GM12875 (cell line): ENCODE results near the gene MDH1B.

Experiments
- H3K4me3 ChIP-seq: one replicate; pipeline ENCODE4 v1.5.1; 2011; ENCODE audit warnings: low read depth, low read length, control low read depth
- TF ChIP-seq, protein P1 (sequence below): IDR thresholded peaks from 2 replicates; pipeline ENCODE4 v1.5.1; 2011; ENCODE audit warnings: low read depth, mild to moderate bottlenecking, control low read depth, inconsistent platforms, low read length, moderate library complexity, borderline replicate concordance; ENCODE audit not compliant: insufficient read depth

MDH1B gene

DNA sequence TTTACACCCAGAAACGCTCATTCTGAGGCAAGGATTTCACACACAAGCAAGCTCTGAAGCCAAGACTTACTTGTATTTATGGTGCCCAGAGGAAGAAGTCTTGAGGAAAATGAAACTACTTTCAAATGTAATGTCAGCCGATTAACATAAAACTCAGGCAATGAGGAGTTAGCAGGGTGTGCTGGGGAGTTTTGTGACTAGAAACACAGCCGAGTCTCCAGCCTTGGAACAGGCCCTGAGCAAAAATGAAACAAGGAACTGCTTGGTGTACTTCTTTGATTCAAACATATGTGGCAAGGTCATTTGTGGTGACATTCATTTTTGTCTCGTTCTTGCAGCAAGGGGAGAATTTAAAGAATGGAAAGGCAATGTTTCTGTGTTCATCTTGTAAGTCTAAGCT lies 51.4 kb downstream of the MDH1B start:
- TF ChIP-seq, protein P1, sequence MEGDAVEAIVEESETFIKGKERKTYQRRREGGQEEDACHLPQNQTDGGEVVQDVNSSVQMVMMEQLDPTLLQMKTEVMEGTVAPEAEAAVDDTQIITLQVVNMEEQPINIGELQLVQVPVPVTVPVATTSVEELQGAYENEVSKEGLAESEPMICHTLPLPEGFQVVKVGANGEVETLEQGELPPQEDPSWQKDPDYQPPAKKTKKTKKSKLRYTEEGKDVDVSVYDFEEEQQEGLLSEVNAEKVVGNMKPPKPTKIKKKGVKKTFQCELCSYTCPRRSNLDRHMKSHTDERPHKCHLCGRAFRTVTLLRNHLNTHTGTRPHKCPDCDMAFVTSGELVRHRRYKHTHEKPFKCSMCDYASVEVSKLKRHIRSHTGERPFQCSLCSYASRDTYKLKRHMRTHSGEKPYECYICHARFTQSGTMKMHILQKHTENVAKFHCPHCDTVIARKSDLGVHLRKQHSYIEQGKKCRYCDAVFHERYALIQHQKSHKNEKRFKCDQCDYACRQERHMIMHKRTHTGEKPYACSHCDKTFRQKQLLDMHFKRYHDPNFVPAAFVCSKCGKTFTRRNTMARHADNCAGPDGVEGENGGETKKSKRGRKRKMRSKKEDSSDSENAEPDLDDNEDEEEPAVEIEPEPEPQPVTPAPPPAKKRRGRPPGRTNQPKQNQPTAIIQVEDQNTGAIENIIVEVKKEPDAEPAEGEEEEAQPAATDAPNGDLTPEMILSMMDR, result no peak
- no peak overlapping the region for H3K4me3 ChIP-seq

DNA sequence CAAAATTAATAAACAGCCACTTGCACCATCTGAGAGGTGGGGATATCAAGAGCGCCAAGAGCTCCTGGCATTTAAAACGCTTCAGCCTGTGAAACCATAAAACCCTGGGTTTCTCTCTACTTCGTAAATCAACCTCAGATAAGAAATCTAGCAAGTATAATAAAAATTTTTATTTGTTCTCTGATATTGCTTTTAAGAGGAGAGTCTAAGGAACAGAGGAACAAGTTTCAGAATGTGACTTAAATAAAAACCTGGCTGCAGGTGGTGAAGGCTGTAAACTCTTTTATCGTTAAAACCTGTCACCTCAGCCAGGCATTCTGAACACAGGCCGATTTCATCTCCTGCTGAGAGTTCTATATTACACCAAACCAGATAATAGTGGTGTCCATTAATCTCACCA lies 56.8 kb downstream of the MDH1B start:
- TF ChIP-seq, protein P1, result no peak
- no peak overlapping the region for H3K4me3 ChIP-seq

DNA sequence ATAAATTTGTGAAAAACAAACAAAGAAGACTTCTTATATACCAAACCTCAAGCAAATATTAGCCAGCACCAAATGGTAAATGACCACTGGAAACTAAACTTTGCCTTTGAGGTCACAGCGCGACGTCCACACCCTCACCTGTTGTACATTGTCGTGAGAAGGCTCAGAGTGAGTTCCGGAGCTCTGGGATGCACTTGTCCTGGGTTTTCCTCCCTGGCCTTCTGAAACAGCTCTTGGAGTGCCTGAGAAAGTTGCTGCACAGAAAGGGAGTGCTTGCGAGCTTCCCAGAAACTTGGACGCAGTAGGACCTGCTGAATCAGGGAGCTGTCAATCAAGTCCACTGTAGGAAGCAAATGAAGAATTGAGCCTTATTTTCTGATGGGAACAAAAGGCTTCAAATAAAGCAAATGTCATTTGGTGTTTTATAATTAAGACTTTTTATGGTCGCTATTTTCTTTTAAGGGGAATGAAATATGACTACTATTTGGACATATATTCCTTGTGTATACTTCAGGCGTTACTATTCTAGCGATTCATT lies 57.9 kb downstream of the MDH1B start:
- no peak overlapping the region for H3K4me3 ChIP-seq

DNA sequence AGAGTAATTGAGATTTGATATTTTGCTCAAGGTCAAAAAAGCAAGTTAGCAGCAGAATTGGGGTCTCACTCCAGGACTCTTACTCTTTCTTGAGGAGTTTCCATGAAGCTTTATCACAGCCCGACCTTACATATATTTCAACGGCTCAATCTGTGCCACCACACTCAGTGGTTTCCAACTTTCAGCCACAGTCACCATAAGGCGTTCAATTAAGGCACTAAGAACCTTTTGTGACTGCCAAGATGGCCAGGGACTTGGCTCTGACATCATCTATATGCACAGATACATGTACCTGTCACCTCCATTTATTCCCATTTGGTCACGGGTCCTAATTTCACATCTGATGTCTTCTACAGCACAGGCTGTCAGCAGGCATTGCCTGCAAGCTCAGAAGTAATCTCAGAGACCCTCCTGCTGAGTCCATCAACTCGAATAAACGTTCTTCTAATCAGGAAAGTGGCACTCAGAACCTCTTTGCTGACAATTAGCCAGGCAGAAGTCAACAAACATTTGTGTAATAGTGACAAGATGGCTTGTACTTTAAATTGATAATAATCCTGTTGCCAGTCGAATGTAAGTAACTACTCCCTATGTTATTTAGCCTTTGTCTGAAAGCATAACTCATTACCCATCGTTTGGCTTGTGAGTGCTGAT lies 63.0 kb downstream of the MDH1B start:
- H3K4me3 ChIP-seq, result no peak overlapping the region
- TF ChIP-seq, protein P1, result no peak

More for the DNA sequence above, 57.9 kb downstream of the MDH1B start:
- TF ChIP-seq, protein P1, result no peak

DNA sequence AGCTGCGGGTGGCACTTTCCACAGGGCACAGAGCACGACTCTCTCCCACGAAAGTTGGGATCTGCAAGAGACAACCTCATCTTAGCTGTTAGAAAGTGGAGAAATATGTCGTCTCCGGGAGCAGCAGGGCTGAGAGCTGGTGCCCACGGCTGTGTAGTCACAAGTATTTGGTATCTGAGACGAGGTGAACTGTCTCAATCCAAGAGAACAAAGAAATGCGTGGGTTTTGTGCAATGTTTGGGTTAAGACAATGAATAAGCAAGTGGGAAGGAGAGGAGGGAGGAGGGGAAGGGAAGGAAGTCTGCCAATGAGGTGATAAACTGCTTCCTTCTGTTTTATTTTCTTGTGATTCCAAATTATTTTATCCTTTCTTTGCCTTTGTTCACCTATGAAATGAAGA lies 65.0 kb downstream of the MDH1B start:
- TF ChIP-seq, protein P1, result no peak
- H3K4me3 ChIP-seq, result no peak overlapping the region

DNA sequence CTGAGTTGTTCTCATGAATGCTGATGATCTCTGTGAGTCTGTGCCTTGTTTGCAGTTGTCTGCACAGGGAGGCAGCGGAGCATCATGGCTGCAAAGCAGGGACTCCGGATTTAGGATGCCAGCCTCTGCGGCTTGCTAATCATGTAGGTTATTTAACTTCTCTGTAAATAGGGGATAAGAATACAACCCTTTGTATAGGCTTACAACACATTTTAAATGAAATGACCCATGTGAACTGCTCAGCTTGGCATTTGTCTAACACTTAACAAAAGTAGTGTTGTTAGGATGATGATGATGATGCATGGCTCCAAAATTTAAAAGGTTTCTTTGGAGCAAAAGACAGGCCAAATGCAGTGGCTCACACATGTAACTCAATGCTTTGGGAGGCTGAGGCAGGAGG lies 66.3 kb downstream of the MDH1B start:
- TF ChIP-seq, protein P1, result no peak

DNA sequence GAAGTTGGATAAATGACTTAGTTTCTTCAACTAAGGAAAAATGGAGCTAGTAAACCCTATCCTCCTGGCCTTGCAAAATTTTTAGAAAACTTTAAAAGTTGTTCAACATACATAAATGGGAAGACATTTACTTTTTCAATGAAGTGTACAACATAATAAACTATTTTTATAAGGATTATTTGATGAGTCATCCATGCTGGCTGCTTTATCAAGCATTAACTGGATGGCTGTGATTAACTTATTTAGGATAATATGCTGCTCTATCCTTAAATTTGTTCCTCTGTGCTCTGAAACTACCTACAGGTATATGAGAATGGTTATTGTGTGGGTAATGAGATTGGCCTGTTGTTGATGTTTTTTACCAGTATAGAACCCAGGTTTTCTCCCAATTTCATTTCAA lies 68.2 kb downstream of the MDH1B start:
- TF ChIP-seq, protein P1, result no peak
- H3K4me3 ChIP-seq, result no peak overlapping the region

More for the DNA sequence above, 66.3 kb downstream of the MDH1B start:
- H3K4me3 ChIP-seq, result no peak overlapping the region
